GM19025 (cell line): ENCODE results near the gene ST3GAL3.

ENCODE experiments used
- ATAC-seq: cut with Tn5 transposase; IDR thresholded peaks from one replicate; pipeline ENCODE4 v1.9.1; 2021; ENCODE audit warnings: mild to moderate bottlenecking, low read depth, moderate library complexity; ENCODE audit not compliant: unreplicated experiment

ST3GAL3 gene

DNA sequence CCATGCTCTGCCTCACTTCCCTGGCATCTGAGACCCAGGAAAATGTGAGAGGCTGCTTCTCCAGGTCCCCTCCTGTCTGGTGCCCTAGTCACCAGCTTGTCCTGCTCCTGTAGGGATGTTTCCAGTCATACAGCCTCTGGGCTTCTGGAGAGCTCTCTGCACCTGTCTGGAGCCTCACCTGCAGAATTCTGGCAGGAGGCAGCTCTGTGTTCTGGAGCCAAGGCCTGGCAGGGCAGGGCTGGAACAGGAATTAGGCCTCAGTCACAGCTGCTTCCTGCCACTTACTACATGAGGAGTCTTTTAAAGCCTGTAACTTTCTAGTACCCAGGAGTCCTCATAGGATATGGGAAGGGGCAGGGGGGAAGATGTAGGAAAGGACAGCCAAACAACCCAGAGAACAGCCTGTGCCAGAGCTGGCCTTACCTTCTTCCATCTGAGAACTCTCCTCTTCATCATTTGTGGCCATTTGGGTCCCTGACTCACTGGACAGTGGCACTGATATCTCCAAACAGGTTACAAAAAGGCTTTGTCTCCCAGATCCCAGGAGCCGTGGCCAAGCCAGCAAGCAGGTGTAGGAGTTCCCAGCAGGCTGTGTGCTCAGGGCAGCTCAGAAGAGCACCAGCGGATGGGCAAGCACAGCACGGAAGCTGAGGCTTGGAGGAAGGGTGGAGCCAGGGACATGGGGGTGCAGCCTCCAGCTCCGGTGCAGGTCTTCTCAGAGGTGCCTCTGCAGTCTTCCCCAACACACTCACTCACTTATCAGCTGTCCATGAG is 194.9 kb downstream of the ST3GAL3 start:
- no peak for ATAC-seq

DNA sequence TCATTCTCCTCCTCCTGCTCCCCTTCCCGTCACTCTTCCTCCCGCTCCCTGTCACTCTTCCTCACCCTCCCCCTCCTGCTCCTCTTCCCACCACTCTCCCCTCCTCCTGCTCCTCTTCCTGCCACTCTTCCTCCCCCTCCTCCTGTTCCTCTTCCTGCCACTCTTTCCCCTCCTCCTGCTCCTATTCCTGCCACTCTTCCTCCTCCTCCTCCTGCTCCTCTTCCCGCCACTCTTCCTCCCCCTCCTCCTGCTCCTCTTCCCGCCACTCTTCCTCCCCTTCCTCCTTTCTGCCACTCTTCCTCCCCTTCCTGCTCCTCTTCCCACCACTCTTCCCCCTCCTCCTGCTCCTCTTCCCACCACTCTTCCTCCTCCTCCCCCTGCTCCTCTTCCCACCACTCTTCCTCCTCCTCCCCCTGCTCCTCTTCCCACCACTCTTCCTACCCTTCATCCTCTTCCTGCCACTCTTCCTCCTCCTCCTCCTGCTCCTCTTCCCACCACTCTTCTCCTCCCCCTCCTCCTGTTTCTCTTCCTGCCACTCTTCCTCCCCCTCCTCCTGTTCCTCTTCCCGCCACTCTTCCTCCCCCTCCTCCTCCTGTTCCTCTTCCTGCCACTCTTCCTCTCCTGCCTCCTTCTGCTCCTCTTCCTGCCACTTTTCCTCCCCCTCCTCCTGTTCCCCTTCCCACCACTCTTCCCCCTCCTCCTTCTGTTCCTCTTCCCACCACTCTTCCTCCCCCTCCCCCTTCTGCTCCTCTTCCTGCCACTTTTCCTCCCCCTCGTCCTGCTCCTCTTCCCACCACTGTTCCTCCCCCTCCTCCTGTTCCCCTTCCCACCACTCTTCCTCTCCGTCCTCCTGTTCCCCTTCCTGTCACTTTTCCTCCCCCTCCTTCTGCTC is 197.6 kb downstream of the ST3GAL3 start:
- no peak for ATAC-seq

DNA sequence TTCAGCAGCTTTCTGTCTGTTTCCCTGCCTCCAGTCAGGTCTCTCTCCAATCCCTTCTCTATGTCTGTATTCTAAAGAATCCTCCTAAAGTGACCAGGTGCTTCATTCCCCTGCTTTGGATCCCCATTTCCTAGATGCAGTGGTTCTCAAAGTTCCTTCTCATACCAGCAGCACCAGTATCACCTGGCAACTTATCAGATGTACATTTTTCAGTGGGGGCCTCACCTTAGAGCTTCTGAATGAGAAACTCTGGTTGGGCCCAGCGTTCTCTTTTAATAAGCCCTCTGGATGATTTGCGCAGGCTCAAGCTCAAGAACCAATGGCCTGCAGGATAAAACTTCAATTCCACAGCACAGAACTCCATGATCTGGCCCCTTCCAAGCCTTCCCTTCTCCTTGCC is 200.9 kb downstream of the ST3GAL3 start:
- ATAC-seq: no peak

DNA sequence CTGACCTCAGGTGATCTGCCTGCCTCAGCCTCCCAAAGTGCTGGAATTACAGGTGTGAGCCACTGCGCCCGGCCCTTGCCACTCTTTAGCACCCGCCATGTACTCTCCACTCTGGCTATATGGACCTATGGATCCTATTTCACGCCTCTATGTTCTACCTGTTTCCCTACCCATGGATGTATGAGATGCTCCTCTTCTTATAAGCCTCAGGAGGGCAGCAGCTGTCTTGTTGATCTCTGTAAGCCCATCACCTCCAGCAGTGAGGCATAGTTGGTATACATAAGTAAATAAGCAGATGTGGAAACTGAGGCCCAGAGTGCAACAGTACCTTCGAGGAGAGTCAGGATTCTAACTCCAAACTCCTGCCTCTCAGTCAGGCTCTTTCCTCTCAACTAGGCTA is 201.5 kb downstream of the ST3GAL3 start:
- no peak for ATAC-seq

DNA sequence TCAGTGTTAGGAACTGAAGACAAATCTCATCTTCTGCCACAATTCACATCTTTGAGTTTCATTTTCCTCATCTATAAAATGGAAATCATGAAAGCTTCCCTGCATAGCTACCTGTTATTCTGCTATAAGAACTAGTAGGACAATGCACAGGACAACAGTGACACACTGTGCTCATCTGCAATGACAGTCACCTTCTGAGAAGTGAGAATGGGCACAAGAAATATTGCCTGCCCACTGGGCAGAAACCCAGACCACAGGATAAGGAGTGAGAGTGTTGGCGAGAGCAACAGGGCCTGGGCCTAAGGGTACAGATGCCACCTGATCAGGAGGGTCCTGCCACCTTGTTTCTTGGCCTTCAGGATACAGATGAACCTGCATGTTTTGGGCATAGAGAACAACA is 203.0 kb downstream of the ST3GAL3 start:
- no peak for ATAC-seq

DNA sequence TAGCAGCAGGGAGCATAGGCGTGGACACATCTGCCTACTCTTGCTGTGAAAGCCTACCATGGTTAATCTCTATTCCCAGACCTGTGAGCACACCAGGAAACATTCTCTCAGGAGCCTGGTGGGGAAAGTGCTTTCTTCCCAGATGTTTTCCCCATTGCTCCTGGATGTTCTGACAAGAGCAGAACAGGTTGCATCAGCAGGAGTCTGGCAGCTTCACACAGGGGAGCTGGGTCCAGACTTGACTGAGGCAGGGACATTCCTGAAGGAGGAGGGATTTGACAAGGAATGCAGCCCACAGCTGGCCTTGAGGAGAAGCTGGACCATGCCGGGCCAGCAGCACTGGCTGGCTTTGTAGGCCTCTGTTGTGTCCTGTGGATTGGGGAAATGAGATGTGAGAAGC is 205.3 kb downstream of the ST3GAL3 start:
- ATAC-seq: no peak

DNA sequence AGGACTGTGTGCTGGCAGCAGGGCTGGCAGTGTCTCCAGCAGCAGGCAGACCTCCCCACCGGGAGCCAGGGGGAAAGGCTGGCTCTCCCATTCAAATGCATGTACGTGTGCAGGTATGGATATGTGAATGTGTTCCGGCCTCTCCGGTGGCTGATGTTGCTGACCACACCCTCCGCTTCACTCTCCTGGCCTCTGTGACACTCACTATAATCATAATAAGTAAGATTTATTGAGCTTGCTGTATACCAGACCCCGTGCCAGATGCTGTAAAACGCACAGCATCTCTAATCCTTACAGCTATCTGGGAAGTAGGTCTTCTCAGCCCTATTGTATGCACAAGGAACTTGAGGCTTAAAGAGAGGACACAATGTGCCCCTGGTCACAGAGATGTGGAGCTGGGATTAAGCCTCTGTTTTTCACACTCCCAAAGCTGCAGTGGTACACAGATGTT is 205.7 kb downstream of the ST3GAL3 start:
- no peak for ATAC-seq

DNA sequence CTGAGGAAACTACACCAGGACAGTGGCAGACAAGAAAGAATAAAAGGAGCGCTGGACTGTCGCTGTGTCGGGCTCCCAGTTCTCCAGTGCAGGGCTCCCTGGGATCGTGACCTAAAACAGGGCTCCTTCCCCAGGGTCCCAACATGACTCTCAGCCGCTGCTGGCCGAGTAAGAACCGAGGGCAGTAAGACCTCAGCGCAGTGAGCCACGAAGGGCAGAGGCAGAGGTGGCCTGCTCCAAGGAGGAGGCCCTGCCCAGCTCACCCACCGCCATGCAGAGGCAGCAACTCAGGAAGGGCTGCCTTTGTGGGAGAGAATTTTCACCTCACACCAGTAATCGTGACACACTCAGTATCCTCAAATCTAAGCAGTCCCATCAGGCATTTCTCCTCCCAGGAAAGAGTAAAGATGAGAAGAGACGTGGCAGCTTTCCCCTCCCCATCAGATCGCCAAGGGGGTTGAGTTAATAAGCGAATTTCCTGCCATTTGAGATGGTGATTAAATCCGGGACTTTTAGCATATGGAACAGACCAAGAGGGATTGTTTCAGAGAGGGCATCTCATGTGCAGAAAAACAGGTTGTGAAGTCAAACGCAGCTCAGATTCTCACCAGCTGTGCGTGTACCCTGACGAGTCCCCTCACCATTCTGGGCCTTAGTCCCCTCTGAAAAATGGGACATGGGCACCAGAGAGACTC is 206.5 kb downstream of the ST3GAL3 start:
- ATAC-seq: no peak

DNA sequence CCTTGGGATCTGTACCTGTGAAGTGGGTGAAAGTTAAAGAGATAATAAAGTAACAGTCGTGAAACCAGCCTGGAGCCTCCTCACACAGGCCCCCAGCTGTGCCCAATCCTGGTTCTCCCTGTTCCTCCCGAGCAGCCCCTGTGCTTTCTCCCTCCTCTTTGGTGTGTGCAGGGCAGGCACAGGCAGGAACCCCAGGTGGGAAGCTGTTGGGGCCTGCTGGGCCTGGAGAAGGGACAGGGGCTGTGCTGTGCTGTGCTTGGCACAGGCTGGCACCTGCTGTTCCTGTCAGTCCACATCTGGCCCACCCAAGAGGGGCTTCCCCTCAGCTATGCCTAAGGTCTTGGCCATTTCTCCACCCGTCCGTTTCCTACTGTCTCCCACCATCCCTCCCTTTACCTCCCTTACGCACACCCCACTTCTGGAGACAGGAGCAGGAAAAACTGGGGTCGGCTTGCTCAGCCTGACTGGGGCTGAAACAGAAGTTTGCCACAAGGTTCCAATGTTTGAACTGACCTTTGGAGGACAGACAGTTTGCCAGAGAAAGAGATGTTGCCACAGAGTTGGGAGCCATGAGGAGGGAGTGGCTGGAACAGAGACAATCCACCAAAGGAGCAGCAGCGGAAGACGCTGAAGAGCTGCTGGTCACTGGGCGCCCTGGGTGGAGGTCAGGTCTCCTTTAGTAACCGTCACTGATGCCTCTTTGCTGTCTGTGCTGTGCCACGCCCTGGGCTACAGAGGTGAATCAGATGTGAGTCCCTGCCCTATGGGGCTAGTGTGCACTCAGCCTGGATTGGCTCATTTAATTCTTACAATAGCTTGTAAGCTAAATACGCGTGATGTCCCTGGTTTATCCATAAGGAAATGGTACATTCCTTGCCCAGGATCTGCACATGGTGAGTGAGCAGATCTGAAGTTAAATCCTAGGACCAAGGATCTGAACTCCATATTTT is 207.5 kb downstream of the ST3GAL3 start:
- ATAC-seq: no peak

DNA sequence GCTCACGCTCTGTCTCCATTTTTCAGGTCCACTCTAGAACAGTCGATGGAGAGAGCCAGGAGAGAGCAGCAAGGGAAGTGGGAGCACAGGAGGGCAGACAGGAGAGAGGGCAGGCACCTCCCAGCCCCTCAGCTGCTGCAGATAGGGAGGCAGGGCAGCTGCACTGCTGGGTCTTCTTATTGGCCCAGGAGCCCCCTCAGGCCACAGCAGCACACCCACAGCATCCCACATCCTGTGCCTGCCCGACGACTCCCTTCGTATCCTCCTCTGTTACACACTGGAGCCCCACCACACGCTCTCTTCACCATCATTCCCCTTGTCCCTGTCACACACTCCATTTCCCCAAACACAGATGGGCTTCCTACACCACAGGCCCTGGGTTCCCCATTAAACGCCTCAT is 212.6 kb downstream of the ST3GAL3 start:
- no peak for ATAC-seq

DNA sequence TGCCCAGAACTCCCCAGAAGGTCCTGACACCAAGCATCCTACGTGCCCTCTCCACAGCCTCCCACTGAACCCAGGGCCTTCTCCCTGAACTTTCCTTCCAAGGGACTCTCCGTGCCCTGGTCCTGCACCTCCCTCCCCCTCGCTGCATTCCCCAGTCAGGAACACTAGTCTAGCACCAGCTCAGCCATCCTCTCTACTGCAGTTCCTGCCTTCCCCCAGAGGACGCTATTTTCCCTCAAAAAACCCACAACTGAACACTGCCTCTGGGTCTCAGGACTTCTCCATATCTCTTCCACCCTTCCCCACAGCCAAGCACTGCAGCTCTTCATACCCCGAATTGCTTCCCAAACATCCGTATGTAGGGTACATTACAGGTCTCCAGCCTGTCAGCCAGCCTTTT is 213.7 kb downstream of the ST3GAL3 start:
- no peak for ATAC-seq

DNA sequence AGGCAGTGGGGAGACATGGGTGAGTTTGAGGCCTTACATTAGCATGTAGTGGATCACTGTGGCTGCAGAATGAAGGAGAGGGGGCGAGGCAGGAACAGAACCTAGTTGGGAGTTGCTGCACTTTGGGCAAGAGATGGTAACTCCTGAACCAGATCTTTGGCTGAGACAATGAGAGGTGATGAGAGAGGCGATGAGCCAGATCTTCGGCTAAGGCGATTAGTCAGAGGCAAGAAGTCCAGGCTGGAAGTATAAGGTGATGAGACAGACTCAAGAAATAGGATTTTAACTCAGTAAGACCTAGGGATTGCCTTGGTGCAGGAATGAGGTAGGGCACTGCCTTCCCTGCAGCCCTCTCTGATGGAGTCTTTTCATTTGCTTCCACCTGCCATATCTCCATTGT is 217.2 kb downstream of the ST3GAL3 start:
- ATAC-seq: no peak

DNA sequence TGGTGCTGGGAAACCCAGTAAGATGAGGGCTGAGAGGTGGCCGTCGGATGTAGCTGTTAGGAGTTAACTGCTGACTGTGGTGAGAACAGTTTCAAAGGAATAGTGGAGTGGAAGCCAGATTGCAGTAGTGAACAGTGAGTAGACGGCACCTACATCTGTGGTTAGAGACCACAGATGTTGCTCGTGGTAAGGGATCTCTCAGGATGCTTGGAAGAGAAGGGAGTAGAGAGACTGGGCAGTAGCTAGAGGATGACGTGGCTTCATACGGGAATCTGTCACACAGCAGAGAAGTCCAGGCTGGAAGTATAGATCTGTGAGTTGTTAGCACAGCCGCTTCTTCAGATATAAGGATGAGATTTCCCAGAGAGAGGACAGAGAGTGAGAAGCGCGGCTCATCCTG is 218.5 kb downstream of the ST3GAL3 start:
- ATAC-seq: no peak

DNA sequence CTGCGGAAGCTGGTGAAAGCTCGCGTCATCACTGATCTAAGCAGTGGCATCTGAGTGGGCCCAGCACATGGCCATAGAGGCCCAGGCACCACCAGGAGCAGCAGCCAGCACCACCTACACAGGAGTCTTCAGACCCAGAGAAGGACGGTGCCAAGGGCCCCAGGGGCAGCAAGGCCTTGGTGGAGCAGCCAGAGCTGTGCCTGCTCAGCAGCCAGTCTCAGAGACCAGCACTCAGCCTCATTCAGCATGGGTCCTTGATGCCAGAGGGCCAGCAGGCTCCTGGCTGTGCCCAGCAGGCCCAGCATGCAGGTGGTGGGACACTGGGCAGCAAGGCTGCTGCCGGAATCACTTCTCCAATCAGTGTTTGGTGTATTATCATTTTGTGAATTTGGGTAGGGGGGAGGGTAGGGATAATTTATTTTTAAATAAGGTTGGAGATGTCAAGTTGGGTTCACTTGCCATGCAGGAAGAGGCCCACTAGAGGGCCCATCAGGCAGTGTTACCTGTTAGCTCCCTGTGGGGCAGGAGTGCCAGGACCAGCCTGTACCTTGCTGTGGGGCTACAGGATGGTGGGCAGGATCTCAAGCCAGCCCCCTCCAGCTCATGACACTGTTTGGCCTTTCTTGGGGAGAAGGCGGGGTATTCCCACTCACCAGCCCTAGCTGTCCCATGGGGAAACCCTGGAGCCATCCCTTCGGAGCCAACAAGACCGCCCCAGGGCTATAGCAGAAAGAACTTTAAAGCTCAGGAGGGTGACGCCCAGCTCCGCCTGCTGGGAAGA is 223.0 kb downstream of the ST3GAL3 start:
- no peak for ATAC-seq

DNA sequence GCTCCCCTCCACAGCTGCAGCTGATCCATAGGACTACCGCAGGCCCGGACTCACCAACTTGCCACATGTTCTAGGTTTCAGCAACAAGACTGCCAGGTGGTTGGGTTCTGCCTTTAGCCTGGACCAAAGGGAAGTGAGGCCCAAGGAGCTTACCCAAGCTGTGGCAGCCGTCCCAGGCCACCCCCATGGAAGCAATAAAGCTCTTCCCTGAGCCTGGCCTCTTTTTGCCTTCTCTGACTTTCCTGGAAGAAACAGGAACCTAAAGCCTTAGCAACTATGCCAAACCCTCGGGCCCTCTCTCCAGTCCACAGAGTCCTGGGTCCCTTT is 223.6 kb downstream of the ST3GAL3 start:
- ATAC-seq: no peak

DNA sequence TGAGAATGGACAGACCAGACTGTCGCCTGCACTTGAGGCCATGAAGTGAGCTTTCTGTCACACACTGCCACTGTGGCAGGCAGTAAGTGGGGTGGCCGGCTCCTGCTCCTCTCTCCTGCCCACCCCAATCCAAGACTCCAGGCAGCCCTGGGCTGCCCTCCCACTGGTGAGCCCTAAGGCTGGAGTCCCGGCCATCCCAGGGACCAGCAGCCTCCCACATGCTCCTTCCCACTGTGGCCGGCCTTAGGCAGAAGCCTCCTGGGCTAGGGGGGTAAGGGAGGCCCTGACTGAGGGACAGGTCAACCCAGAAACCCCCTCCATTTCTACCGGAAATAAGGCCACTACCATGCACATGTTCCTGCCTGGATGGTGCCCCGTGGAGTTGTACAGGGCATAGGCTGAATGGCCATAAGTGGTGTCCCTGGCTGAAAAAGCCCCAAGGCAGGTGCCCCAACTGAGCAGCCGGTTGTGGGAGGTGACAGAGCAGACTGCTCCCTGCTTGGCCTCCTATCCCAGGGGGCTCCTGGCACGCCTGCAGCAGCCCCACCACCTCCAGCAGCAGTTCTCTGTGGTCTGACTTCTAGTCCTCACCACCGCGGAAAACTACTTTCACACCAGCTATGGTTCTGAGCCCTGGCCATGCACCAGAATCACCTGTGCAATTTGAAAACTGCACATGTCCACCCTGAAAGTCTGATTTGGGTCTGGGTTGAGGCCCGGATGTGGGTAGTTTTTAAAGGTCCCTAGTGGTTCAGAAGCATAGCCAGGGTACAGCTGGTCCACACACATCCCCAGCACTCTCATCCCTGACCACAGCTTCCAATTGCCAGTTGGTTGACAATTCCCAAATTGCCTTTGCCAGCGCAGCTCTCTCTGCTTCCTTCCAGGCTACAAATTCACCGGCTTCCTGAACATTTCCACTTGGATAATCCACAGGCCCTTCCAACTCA is 224.7 kb downstream of the ST3GAL3 start:
- no peak for ATAC-seq

DNA sequence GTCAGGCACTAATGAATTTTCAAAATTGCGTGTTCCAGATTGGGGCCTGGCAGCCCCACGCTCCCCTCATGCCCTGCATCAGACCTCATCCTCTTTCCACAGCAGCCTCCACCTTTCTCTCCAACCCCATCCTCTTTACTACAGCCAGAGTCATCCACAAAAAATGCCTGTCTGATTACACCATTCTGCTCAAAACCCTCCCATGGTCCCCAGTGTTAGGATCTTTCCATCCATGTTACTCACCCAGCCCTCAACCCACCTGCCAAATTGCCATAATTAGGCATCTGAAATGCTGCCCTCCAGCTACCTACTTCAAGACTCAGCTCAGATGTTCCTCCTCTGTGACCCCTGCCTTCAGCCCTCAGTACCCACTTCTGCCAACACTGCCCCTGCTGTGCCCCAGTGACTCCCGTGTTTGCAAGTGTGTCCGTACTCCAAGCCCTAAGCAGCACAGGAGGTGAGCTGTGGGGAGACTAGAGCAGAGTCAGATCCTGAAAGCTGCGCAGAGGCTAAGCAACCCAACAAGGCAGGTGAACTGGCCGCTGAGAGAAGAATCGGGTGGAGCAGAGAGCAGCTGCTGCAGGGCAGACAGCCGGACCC is 225.6 kb downstream of the ST3GAL3 start:
- ATAC-seq: no peak
